KMS-11 (cell line): ENCODE results near the gene PAM.
"Not testable (repeated sequence)": the region's sequence is repeated elsewhere in the genome, so short reads cannot be mapped to it uniquely, and the experiment has no call there.

Experiments used
- H2AFZ ChIP-seq: fragments of 200-600 bp; sonication (generic); 2 replicates; pipeline ENCODE4 v1.6.1; 2016; ENCODE audit warnings: antibody characterized with exemption, mixed run types, low read depth
- H3K27ac ChIP-seq: fragments of 200-600 bp; sonication (generic); 2 replicates; pipeline ENCODE4 v1.6.1; 2016; ENCODE audit warnings: mild to moderate bottlenecking, mixed run types
- H3K27me3 ChIP-seq: fragments of 200-600 bp; sonication (generic); 2 replicates; pipeline ENCODE4 v1.6.1; 2017; ENCODE audit warnings: mild to moderate bottlenecking, low read depth, mixed run types, moderate library complexity; ENCODE audit not compliant: insufficient read depth
- H3K36me3 ChIP-seq: fragments of 200-600 bp; sonication (generic); 2 replicates; pipeline ENCODE4 v1.6.1; 2017; ENCODE audit warnings: mild to moderate bottlenecking, mixed run types; ENCODE audit not compliant: insufficient read depth
- H3K4me1 ChIP-seq: fragments of 200-600 bp; sonication (generic); 2 replicates; pipeline ENCODE4 v1.6.1; 2016; ENCODE audit warnings: mild to moderate bottlenecking, low read depth, mixed run types; ENCODE audit not compliant: poor library complexity, severe bottlenecking
- H3K4me2 ChIP-seq: fragments of 200-600 bp; sonication (generic); 2 replicates; pipeline ENCODE4 v1.7.0; 2016; ENCODE audit warnings: mild to moderate bottlenecking, mixed run types
- H3K4me3 ChIP-seq: fragments of 200-600 bp; sonication (generic); IDR thresholded peaks from 2 replicates; pipeline ENCODE4 v1.6.1; 2017; ENCODE audit warnings: low read depth, low read length, mixed read lengths; ENCODE audit not compliant: insufficient read depth
- H3K79me2 ChIP-seq: fragments of 200-600 bp; sonication (generic); 2 replicates; pipeline ENCODE4 v1.6.1; 2016; ENCODE audit warnings: low read depth, mixed run types; ENCODE audit not compliant: insufficient read depth
- H3K9ac ChIP-seq: fragments of 200-600 bp; sonication (generic); 2 replicates; pipeline ENCODE4 v1.6.1; 2016; ENCODE audit warnings: mild to moderate bottlenecking, mixed run types
- H4K20me1 ChIP-seq: fragments of 200-600 bp; sonication (generic); 2 replicates; pipeline ENCODE4 v1.6.1; 2016; ENCODE audit warnings: mild to moderate bottlenecking, mixed run types; ENCODE audit not compliant: insufficient read depth
- TF ChIP-seq, protein P1 (sequence below): fragments of 200-600 bp; sonication (generic); conservative IDR thresholded peaks from 2 replicates; pipeline ENCODE4 v1.6.1; 2017; ENCODE audit warnings: low read depth, mild to moderate bottlenecking, antibody characterized with exemption, low read length, moderate library complexity, mixed read lengths

Gene PAM

DNA sequence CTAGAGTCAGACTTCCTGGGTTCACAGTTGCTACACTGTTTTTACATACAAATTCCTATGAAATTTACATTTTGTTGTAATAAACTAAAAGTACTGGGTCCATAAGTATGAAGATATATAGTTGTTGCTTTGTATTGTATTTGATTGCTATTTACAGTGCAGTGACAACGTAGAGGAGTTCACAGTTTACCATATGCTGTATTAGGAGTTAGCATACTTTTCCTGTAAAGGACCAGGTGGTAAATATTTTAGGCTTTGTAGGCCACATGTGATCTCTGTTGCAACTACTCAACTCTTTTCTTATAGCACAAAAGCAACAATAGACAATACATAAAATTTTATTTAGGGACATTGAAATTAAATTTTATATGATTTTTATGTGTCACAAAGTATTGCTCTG, 18.0 kb downstream of the PAM start:
- Histone ChIP-seq H4K20me1 (no peaks in the 10 kb centered on the region), H3K4me3 (no peak overlapping the region), H3K27me3 (no peaks in the 10 kb centered on the region), H2AFZ (no peak overlapping the region), H3K27ac (no peak overlapping the region), H3K4me1 (no peaks in the 10 kb centered on the region), H3K36me3 (no peaks in the 10 kb centered on the region), H3K4me2 (no peak overlapping the region), H3K9ac (no peak overlapping the region), H3K79me2 (no peaks in the 10 kb centered on the region)
- TF ChIP-seq, protein P1, sequence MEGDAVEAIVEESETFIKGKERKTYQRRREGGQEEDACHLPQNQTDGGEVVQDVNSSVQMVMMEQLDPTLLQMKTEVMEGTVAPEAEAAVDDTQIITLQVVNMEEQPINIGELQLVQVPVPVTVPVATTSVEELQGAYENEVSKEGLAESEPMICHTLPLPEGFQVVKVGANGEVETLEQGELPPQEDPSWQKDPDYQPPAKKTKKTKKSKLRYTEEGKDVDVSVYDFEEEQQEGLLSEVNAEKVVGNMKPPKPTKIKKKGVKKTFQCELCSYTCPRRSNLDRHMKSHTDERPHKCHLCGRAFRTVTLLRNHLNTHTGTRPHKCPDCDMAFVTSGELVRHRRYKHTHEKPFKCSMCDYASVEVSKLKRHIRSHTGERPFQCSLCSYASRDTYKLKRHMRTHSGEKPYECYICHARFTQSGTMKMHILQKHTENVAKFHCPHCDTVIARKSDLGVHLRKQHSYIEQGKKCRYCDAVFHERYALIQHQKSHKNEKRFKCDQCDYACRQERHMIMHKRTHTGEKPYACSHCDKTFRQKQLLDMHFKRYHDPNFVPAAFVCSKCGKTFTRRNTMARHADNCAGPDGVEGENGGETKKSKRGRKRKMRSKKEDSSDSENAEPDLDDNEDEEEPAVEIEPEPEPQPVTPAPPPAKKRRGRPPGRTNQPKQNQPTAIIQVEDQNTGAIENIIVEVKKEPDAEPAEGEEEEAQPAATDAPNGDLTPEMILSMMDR: no peak

DNA sequence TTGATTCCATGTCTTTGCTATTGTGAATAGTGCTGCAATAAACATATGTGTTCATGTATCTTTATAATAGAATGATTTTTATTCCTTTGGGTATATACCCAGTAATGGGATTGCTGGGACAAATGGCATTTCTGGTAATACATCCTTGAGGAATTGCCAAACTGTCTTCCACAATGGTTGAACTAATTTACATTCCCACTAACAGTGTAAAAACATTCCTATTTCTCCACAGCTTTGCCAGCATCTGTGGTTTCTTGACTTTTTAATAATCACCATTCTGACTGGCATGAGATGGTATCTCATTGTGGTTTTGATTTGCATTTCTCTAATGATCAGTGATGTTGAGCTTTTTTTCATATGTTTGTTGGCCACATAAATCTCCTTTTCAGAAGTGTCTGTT, 20.7 kb downstream of the PAM start:
- not testable (repeated sequence) for H3K27ac ChIP-seq, H3K4me3 ChIP-seq, H3K4me1 ChIP-seq, H4K20me1 ChIP-seq, H3K4me2 ChIP-seq, H3K9ac ChIP-seq, H3K27me3 ChIP-seq, H2AFZ ChIP-seq, H3K79me2 ChIP-seq, H3K36me3 ChIP-seq

DNA sequence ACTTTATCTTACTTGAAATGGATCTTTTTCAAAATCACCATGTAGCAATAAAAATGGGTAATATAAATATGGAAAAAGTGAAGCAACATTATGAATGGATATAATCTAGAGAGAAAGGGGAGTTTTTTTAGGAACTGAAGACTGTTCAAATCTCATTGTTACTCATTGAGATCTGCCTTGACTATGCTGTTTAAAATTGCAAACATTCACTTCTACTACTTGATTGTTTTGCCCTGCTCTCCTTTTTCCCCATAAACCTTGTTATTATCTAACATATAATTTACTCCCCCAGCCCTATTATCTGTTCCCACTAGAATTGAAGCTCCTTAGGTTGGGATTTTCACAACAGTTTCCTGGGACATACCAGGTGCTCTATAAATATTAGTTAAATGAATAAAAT, 22.0 kb downstream of the PAM start:
- Histone ChIP-seq H2AFZ (no peak overlapping the region), H3K9ac (no peak overlapping the region), H3K27ac (no peak overlapping the region), H3K79me2 (no peaks in the 10 kb centered on the region), H3K4me1 (peaks cover 9% of the 10 kb centered on the region), H4K20me1 (no peaks in the 10 kb centered on the region), H3K4me2 (no peak overlapping the region), H3K4me3 (no peak overlapping the region), H3K27me3 (no peaks in the 10 kb centered on the region), H3K36me3 (no peaks in the 10 kb centered on the region)
- TF ChIP-seq, protein P1: no peak

DNA sequence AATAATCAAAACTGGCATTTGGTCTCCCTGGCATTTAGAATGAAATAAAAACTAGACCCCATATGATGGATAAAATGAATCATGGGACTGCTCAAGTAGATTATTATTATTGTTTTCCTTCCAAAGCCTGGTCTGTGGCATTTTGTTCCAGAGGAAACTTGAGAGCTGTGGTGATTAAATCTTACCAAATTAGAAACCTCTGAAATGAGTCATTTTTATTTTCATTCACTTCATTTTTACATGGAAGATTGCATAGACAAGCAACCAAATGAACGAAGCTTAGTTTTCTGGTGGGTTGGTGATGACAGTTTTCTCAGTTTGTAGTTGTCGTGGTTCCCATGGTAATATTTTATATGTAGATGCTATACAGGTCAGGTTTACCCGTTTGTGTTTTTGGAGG, 23.4 kb downstream of the PAM start:
- no peak overlapping the region for H3K9ac ChIP-seq

DNA sequence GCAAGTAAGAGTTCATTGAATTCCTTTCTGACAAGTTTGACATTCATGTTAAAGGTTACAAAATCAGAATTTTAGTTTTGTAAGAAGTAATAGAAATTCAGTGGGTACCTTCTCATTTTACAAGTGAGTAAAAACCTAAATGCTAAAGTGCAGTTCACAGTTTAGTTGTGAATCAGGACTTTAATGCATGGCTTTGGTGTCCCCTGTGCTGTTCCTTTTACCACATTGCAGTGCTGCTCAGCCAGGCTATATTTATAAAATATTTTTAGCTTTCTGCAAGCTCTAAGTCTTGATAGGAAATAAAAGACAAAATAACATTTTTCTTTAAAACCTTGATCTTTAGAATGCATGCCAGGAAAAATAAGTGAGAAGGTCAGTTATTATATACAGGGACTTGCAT, 26.3 kb downstream of the PAM start:
- Histone ChIP-seq H4K20me1 (no peaks in the 10 kb centered on the region), H3K4me1 (peaks cover 9% of the 10 kb centered on the region), H3K36me3 (no peaks in the 10 kb centered on the region), H3K4me3 (no peak overlapping the region), H2AFZ (no peak overlapping the region), H3K79me2 (no peaks in the 10 kb centered on the region), H3K4me2 (no peak overlapping the region), H3K27me3 (no peaks in the 10 kb centered on the region), H3K27ac (no peak overlapping the region), H3K9ac (no peak overlapping the region)
- TF ChIP-seq, protein P1: no peak

More for the DNA sequence above, 23.4 kb downstream of the PAM start:
- H3K4me1 ChIP-seq: peaks cover 9% of the 10 kb centered on the region
- H2AFZ ChIP-seq: no peak overlapping the region
- H3K4me2 ChIP-seq: no peak overlapping the region
- H4K20me1 ChIP-seq: no peaks in the 10 kb centered on the region
- H3K27ac ChIP-seq: no peak overlapping the region
- H3K4me3 ChIP-seq: no peak overlapping the region
- no peaks in the 10 kb centered on the region for H3K27me3 ChIP-seq
- TF ChIP-seq, protein P1: no peak
- H3K36me3 ChIP-seq: no peaks in the 10 kb centered on the region
- H3K79me2 ChIP-seq: no peaks in the 10 kb centered on the region
